Activated CD4-positive, CD25-positive, alpha-beta regulatory T cell treated with anti-CD3 and anti-CD28 coated beads, Interleukin-2, amount 50 U/mL, for 72 hours (primary cell): ENCODE data around the gene MYOZ2.

Source experiments
- DNase-seq: peaks from one replicate; pipeline ENCODE4 v3.0.0; 2021

Gene MYOZ2

GRCh38 chr4:119205690-119206089 is 70.1 kb downstream of the MYOZ2 start:
- no peak for DNase-seq

DNA sequence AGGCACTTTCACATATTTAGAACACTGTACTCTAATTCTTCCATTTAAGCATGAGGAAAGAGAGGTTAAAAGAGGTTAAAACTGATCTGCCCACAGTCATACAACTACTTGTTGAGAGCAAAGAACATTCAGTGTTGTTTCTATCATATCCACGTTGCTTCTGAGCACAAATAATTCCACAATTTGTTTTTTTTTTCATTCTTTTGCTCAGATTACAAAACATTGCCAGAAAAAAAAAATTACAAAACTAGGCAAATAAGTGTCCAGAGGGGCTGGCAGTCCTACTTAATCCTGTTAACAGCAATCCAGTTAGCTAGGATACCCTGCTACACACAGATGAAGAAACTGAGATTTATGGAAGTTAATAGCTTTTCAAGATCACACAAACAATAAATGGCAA is 70.5 kb downstream of the MYOZ2 start:
- DNase-seq: no peak

DNA sequence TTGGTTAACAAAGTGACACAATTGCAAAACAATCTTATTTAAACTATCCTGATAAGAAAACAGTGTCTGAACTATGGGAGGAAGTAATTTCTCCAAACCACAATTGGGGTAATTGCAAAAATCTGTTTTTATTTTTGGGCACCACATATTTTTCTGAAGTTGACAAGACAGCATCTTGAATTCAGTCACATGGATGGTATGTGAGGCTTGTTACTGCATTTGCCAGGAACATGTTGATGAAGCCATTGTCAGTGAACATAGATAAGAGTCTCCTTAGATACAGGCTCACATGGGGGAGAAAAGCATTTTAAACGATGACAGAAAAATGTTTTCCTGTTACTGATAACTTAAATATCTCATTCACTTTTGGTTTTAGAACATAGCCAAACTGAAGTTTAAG is 71.4 kb downstream of the MYOZ2 start:
- DNase-seq: no peak

DNA sequence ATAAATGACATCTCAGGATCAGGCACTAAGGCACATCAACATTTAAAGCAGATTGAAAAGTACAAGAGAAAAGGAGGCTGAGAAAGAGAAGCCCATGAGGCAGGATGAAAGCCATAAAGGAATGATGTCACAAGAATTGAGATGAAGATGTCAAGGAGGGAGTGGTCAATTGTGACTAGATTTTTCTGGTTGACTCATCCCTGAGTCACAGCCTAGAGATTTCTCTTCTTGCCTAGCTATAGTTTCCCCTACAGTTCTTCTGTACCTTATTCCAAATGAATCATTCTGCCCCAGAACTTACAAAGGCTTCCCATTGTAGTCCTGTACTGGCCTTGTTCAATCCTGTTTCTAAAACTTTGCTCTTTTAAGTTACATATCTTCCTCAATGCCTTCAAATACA is 73.4 kb downstream of the MYOZ2 start:
- no peak for DNase-seq

DNA sequence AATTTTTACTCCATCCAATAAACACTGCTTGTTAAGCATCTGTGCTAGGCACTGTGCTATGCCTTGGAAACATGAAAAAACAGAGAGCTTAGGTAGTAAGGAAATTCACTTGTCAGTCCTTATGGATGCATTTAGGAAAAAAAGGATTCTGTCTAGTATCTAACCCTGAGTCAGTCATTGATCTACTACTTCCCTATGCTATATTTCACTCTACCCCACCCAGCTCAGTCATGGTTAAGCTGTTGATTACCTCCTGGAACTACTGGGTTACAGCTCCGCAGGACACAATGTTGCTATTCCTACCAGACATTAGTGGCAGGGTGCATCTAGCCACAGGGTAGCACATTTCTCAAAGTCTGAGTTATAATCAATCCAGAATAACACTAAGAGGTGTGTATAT is 74.0 kb downstream of the MYOZ2 start:
- DNase-seq: no peak

- no peak for DNase-seq
Observed at GRCh38 chr4:119210775-119211174, 75.1 kb downstream of the MYOZ2 start.

GRCh38 chr4:119211867-119212233 is 76.2 kb downstream of the MYOZ2 start:
- no peak for DNase-seq

DNA sequence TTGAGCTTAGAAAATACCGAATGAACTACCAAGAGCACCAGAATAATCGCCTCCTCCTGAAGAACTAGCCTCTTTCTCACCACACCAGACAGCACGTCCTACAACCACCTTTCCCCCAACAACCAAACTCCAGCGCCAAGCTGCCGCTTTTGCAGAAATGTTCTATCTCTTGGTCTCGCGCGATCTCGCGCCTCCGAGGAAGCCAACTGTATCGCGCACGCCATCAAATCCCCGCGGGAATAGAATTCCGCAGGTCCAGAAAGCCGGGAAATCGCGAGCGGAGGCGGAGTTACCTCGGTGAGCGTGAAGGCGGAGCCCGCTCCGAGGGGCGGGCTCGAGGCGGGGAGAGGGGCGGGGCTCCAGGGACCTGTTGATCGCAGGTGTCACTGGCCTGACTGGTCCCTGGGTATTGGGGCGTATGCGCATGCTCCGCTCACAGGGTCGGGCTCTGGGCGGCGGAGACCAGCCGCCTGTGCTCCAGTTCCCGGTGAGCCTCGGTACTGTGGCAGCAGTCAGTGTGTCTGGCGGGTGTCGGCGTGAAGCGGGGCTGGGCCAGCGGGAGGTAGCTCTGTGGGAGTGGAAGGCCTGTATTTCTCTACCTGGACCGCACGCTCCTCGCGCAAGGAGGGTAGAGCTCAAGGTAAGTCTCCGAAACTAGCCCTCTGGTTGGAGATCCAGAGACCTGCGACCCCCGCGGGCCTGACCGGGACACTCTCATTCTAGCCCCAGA is 76.8 kb downstream of the MYOZ2 start, which contains the start of gene USP53:
TSS of gene USP53 (plus strand) at position 480 of the 730 bp plus-strand sequence. CDS start 27,047 bp downstream, outside the sequence.
- peak; percentile 95 for DNase-seq

DNA sequence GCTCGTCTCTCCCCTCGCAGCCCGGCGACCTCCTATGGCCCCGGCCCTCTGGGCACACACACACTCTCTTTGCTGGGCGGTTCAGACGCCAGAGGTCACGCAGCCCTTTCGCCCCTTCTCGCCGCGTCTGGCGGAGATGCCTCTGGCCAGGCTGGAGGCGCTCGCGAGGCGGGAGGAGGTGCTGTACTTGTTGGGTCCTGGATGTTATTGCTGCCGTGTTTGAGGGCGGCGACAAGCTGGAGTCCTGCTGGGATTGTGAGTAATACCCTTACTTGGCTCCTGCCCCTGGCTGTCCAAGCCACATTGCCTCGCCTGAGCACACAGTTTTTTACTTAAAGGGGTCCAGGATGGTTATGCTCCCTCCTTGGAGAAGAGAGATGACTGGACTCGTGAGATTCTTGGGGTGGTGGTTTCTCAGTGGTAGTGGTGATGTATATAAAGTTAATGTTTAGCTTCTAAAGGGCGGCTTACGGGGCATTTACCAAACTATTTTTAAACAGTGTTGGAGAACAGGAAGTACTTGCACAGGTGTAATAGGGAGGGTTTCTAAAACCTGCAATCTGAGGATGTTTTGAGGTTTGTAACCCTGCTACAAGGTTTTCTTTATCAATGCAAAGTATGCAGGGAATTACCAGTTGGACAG is 77.5 kb downstream of the MYOZ2 start:
- peak; percentile 72 for DNase-seq

- no peak for DNase-seq
Observed at GRCh38 chr4:119218093-119218492, 82.5 kb downstream of the MYOZ2 start.

- DNase-seq: no peak
Observed at GRCh38 chr4:119221412-119221811, 85.8 kb downstream of the MYOZ2 start.

DNA sequence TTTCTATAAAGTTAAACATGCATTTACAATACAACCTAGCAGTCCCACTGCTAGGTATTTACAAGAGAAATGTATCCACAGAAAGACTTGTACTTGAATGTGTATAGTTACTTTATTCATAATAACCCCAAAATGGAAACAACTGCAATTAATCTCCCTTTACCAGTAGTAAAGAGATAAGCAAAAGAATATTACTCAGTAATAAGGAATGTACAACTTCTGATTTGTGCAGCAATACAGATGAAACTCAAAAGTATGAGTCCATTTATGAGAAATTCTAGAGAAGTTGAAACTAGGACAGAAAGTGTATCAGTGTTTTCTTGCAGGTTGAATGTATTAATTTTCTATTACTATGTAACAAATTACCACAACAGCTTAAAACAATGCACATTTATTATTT is 92.1 kb downstream of the MYOZ2 start:
- no peak for DNase-seq

DNA sequence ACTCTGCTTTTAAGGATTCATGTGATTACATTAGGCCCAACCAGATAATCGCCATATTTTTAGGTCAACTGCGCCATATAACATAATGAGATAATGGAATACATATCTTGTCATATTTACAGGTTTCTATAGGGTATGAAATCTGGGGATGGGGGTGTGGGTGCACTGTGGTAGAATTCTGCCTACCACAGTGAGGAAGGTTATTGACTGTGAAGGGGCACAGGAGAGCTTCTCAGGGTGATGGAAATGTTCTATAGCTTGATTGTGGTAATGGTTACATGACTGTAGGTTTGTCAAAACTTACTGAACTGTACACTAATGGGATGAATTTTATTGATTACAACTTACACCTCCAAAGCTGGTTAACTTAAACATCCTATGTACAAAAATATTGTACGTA is 92.8 kb downstream of the MYOZ2 start:
- DNase-seq: no peak

- no peak for DNase-seq
Observed at GRCh38 chr4:119229908-119230687, 94.5 kb downstream of the MYOZ2 start.

GRCh38 chr4:119231491-119231890 is 95.9 kb downstream of the MYOZ2 start:
- no peak for DNase-seq

GRCh38 chr4:119232286-119232685 is 96.7 kb downstream of the MYOZ2 start:
- no peak for DNase-seq

DNA sequence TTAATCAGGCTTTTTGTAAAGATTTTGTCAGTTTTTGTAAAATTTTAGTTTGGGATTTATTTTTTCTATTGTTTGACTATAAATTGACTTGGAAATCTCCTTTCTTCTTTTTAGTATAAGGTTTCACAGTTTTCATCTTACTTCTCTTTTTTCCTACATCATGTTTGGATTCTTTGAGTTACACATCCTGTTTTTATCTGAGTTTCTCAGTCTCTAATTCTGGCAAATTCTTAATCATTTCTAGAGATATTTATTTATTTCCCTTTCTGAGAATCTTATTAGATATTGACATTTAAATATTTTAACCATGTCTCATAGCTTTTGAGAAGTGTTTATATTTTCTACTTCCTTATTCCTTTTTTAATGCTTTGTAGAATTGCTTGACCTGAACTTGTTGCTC is 97.6 kb downstream of the MYOZ2 start:
- DNase-seq: no peak

- DNase-seq: no peak
Observed at GRCh38 chr4:119233750-119234149, 98.1 kb downstream of the MYOZ2 start.

- no peak for DNase-seq
Observed at GRCh38 chr4:119237201-119237600, 101.6 kb downstream of the MYOZ2 start.
